Sigmoid colon (tissue), 4 donors: ENCODE measurements around the gene VPS35L.

ENCODE experiments used
- EP300 ChIP-seq, 4 donors: sonication (generic); formaldehyde crosslinking; IDR thresholded peaks; one replicate each; pipeline ENCODE4 v1.6.1; 2017; ENCODE audit warnings: antibody characterized with exemption in 4 of 4
- POLR2A ChIP-seq, 2 donors: fragments of 450-650 bp; IDR thresholded peaks; one replicate each; pipeline ENCODE4 v1.6.1; 2016; ENCODE audit warnings: antibody characterized with exemption in 2 of 2, mild to moderate bottlenecking in 2 of 2, moderate library complexity in 2 of 2
- POLR2AphosphoS5 ChIP-seq, 4 donors: sonication (generic); formaldehyde crosslinking; IDR thresholded peaks; one replicate each; pipeline ENCODE4 v1.6.1; 2017; ENCODE audit warnings: antibody characterized with exemption in 4 of 4
- TF ChIP-seq, protein P1 (sequence below), 4 experiments: fragments of 450-650 bp in 3 of 4; fragments of 200-600 bp in 1 of 4; IDR thresholded peaks; one replicate each; pipeline ENCODE4 v1.5.1; 2016 to 2019; ENCODE audit warnings: antibody characterized with exemption in 4 of 4, mild to moderate bottlenecking in 3 of 4, moderate library complexity in 2 of 4

DNA sequence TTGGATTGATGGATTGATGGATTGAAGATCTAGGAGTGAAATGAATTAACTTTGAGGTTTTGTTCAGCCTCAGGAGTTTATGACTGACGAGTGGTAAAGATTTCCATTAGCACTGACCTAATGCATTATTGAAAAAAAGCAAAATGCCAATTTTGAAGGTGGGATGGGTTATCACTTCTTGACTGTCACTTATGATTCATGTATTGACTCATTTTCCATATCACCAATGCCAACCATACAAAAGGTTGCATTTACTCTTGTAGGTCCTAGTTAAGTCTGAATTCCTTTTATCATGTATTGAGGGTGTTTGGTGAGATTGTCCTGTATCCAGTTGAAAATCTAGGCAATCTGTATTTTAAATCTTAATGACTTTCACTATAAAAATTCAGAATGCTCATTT is 104.9 kb downstream of the VPS35L start:
- TF ChIP-seq POLR2A (IDR thresholded peaks at IDR 0.05) (no peak), EP300 (IDR thresholded peaks at IDR 0.05) (no peak), POLR2AphosphoS5 (IDR thresholded peaks at IDR 0.05) (no peak)
- TF ChIP-seq, protein P1, sequence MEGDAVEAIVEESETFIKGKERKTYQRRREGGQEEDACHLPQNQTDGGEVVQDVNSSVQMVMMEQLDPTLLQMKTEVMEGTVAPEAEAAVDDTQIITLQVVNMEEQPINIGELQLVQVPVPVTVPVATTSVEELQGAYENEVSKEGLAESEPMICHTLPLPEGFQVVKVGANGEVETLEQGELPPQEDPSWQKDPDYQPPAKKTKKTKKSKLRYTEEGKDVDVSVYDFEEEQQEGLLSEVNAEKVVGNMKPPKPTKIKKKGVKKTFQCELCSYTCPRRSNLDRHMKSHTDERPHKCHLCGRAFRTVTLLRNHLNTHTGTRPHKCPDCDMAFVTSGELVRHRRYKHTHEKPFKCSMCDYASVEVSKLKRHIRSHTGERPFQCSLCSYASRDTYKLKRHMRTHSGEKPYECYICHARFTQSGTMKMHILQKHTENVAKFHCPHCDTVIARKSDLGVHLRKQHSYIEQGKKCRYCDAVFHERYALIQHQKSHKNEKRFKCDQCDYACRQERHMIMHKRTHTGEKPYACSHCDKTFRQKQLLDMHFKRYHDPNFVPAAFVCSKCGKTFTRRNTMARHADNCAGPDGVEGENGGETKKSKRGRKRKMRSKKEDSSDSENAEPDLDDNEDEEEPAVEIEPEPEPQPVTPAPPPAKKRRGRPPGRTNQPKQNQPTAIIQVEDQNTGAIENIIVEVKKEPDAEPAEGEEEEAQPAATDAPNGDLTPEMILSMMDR (IDR thresholded peaks at IDR 0.05) = no peak
